Measurements from ENCODE around the gene SCGB1A1.

DNA sequence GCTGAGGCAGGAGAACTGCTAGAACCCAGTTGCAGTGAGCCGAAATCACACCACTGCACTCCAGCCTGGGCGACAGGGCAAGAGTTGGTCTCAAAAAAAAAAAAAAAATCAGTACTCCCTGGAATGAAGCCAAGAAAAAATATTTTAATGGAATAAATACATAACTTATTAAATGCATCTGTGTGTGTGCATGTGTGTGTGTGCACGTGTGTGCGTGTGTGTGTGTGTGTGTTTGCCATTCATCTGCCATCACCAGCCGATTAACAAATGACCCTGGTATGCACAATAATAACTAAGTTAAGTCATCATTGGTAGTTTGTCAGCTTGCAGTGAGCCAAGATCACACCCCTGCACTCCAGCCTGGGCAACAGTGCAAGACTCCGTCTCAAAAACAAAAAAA, 35.0 kb upstream of the SCGB1A1 start:
- TF ChIP-seq POLR2AphosphoS5 (IDR thresholded peaks at IDR 0.05; ENCODE audit: low read depth) (no peak), GABPA (IDR thresholded peaks at IDR 0.05; ENCODE audit: low read depth) (no peak), SPI1 (IDR thresholded peaks at IDR 0.05; ENCODE audit: borderline replicate concordance, low read depth) (no peak)
- TF ChIP-seq, protein P1, sequence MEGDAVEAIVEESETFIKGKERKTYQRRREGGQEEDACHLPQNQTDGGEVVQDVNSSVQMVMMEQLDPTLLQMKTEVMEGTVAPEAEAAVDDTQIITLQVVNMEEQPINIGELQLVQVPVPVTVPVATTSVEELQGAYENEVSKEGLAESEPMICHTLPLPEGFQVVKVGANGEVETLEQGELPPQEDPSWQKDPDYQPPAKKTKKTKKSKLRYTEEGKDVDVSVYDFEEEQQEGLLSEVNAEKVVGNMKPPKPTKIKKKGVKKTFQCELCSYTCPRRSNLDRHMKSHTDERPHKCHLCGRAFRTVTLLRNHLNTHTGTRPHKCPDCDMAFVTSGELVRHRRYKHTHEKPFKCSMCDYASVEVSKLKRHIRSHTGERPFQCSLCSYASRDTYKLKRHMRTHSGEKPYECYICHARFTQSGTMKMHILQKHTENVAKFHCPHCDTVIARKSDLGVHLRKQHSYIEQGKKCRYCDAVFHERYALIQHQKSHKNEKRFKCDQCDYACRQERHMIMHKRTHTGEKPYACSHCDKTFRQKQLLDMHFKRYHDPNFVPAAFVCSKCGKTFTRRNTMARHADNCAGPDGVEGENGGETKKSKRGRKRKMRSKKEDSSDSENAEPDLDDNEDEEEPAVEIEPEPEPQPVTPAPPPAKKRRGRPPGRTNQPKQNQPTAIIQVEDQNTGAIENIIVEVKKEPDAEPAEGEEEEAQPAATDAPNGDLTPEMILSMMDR (IDR thresholded peaks at IDR 0.05; ENCODE audit: insufficient read depth, low read length), result no peak
